SK-N-MC (cell line): ENCODE data around the gene NUDT6.
"Not testable (repeated sequence)": the region's sequence is repeated elsewhere in the genome, so short reads cannot be mapped to it uniquely, and the experiment has no call there.

Source experiments
- DNase-seq: peaks from one replicate; pipeline ENCODE4 v3.0.0-alpha.2; 2011; ENCODE audit warnings: low read depth, low spot score
- H3K27ac ChIP-seq: fragments of 200-600 bp; sonication (generic); 2 replicates; pipeline ENCODE4 v1.5.1; 2016; ENCODE audit warnings: mixed run types
- H3K36me3 ChIP-seq: fragments of 200-600 bp; sonication (generic); 2 replicates; pipeline ENCODE4 v1.6.1; 2017; ENCODE audit warnings: antibody characterized with exemption, low read length, mixed read lengths; ENCODE audit not compliant: insufficient read depth
- H3K4me3 ChIP-seq: fragments of 200-600 bp; sonication (generic); 2 replicates; pipeline ENCODE4 v1.5.1; 2016
- H3K9ac ChIP-seq: fragments of 200-600 bp; sonication (generic); 2 replicates; pipeline ENCODE4 v1.8.0; 2017; ENCODE audit warnings: mixed run types, mixed read lengths; ENCODE audit not compliant: insufficient read length
- H3K9me3 ChIP-seq: fragments of 200-600 bp; sonication (generic); 2 replicates; pipeline ENCODE4 v1.6.1; 2017; ENCODE audit warnings: low read depth, mild to moderate bottlenecking, antibody characterized with exemption, low read length, moderate library complexity, mixed read lengths
- EZH2 ChIP-seq: fragments of 200-600 bp; sonication (generic); IDR thresholded peaks from one replicate; pipeline ENCODE4 v1.6.1; 2017; ENCODE audit warnings: antibody characterized with exemption
- FOXP2 ChIP-seq: optimal IDR thresholded peaks from 2 replicates; pipeline ENCODE3; 2011; ENCODE audit warnings: mild to moderate bottlenecking, moderate library complexity; ENCODE audit not compliant: insufficient read depth; ENCODE audit errors: extremely low read length, control extremely low read depth
- POLR2AphosphoS5 ChIP-seq: IDR thresholded peaks from 2 replicates; pipeline ENCODE4 v1.6.1; 2012; ENCODE audit warnings: mild to moderate bottlenecking, low read depth, low read length, borderline replicate concordance

Gene NUDT6

GRCh38 chr4:122857160-122857559 is 65.2 kb downstream of the NUDT6 start:
- Histone ChIP-seq H3K9ac (no peak overlapping the region), H3K4me3 (no peak overlapping the region), H3K9me3 (no peaks in the 10 kb centered on the region), H3K36me3 (no peaks in the 10 kb centered on the region), H3K27ac (no peak overlapping the region)
- DNase-seq, result no peak
- TF ChIP-seq POLR2AphosphoS5 (no peak), FOXP2 (no peak), EZH2 (no peak)

- Histone ChIP-seq H3K9ac (no peak overlapping the region), H3K9me3 (no peaks in the 10 kb centered on the region), H3K27ac (peak overlapping the region; percentile 38), H3K36me3 (no peaks in the 10 kb centered on the region), H3K4me3 (no peak overlapping the region)
- no peak for DNase-seq
- TF ChIP-seq EZH2 (no peak), FOXP2 (no peak), POLR2AphosphoS5 (no peak)
Observed at GRCh38 chr4:122855353-122855890, 67.0 kb downstream of the NUDT6 start.

GRCh38 chr4:122854447-122855352 is 67.7 kb downstream of the NUDT6 start:
- no peaks in the 10 kb centered on the region for H3K36me3 ChIP-seq
- H3K9me3 ChIP-seq, result no peaks in the 10 kb centered on the region
- no peak overlapping the region for H3K4me3 ChIP-seq
- H3K9ac ChIP-seq, result no peak overlapping the region
- H3K27ac ChIP-seq, result peak overlapping the region; percentile 38
- no peak for TF ChIP-seq POLR2AphosphoS5
- no peak for TF ChIP-seq FOXP2
- no peak for TF ChIP-seq EZH2
- DNase-seq, result no peak

- no peak overlapping the region for H3K4me3 ChIP-seq
- H3K9ac ChIP-seq, result no peak overlapping the region
- no peak for DNase-seq
- no peak overlapping the region for H3K27ac ChIP-seq
- no peak for TF ChIP-seq FOXP2
- no peak for TF ChIP-seq EZH2
- no peak for TF ChIP-seq POLR2AphosphoS5
- no peaks in the 10 kb centered on the region for H3K36me3 ChIP-seq
- no peaks in the 10 kb centered on the region for H3K9me3 ChIP-seq
Observed at GRCh38 chr4:122851568-122851967, 70.8 kb downstream of the NUDT6 start.

DNA sequence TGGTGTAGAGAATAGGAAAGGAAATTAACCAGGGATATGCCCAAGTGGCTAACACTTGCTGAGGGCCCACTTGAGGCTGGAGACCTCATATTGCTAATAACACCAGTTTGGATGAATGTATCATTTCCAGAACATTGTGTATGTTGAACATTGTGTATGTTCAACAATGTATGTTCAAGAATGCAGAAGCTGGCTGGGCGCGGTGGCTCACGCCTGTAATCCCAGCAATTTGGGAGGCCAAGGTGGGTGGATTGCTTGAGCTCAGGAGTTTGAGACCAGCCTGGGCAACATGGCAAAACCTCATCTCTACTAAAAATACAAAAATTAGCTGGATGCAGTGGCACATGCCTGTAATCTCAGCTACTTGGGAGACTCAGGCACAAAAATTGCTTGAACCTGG is 72.6 kb downstream of the NUDT6 start:
- H3K9me3 ChIP-seq, DNase-seq, H3K9ac ChIP-seq, H3K36me3 ChIP-seq, H3K27ac ChIP-seq, H3K4me3 ChIP-seq: not testable (repeated sequence)

- no peak overlapping the region for H3K4me3 ChIP-seq
- H3K9ac ChIP-seq, result no peak overlapping the region
- H3K9me3 ChIP-seq, result no peaks in the 10 kb centered on the region
- DNase-seq, result no peak
- H3K36me3 ChIP-seq, result no peaks in the 10 kb centered on the region
- TF ChIP-seq POLR2AphosphoS5 (no peak), EZH2 (no peak), FOXP2 (no peak)
- no peak overlapping the region for H3K27ac ChIP-seq
Observed at GRCh38 chr4:122847931-122848330, 74.5 kb downstream of the NUDT6 start.

- Histone ChIP-seq H3K9ac (no peak overlapping the region), H3K27ac (no peak overlapping the region), H3K4me3 (no peak overlapping the region), H3K36me3 (no peaks in the 10 kb centered on the region), H3K9me3 (no peaks in the 10 kb centered on the region)
- DNase-seq, result no peak
- no peak for TF ChIP-seq FOXP2
- TF ChIP-seq EZH2, result no peak
- TF ChIP-seq POLR2AphosphoS5, result no peak
Observed at GRCh38 chr4:122845760-122846159, 76.6 kb downstream of the NUDT6 start.

DNA sequence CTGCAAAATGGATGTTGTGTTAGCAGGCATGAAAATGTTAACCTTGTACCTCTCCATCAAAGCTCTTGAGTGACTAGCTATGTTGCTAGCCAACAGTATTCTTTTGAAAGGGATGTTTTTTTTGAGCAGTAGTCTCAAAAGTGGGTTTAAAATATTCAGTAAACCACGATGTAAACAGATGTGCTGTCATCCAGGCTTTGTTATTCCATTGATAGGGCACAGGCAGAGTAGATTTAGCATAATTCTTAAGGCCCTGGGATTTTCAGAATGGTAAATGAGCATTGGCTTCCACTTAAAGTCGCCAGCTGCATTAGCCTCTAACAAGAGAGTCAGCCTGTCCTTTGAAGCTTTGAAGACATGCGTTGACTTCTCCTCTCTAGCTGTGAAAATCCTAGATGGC is 77.3 kb downstream of the NUDT6 start:
- H3K27ac ChIP-seq, result no peak overlapping the region
- no peaks in the 10 kb centered on the region for H3K9me3 ChIP-seq
- no peak for DNase-seq
- H3K4me3 ChIP-seq, result no peak overlapping the region
- H3K36me3 ChIP-seq, result no peaks in the 10 kb centered on the region
- no peak overlapping the region for H3K9ac ChIP-seq
- no peak for TF ChIP-seq EZH2
- no peak for TF ChIP-seq FOXP2
- no peak for TF ChIP-seq POLR2AphosphoS5

DNA sequence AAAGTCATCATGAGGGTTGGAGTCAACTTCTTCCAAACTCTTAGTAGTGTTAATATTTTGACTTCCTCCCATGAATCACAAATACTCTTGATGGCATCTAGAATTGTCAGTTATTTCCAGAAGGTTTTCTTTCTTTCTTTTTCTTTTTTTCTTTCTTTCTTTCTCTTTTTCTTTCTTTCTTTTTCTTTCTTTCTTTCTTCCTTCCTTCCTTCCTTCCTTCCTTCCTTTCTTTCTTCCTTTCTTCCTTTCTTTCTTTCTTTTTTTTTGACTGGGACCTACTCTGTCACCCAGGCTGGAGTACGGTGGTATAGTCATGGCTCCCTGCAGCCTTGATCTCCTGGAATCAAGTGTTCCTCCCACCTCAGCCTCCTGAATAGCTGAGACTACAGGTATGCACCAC is 78.0 kb downstream of the NUDT6 start:
- not testable (repeated sequence) for H3K4me3 ChIP-seq, H3K36me3 ChIP-seq, DNase-seq, H3K27ac ChIP-seq, H3K9me3 ChIP-seq, H3K9ac ChIP-seq

DNA sequence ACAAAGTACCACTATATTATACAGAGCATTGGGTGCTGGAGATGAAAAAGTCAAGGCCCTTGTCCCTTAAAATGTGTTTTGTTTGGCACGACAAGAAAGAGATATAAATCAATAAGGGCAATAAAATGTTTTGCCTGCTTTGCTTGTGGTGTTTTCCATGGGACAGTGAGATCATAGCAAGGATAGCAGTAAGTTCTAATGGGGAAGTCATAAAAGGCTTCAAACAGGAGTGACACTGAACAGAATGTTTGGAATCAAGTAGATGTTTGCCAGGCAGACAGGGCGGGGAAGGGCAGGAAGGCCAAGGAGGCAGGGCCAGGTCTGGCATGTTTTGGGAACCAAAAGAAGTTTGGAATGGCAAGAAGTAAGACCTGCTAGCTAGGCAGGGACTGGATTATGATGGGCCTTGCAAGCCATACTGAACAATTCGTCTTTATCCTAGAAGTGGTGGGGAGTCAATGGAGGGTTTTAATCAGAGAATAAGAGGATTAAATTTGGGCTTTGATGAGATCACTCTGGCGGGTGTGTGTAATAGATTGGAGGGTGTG is 79.3 kb downstream of the NUDT6 start:
- TF ChIP-seq FOXP2 (no peak), POLR2AphosphoS5 (no peak), EZH2 (no peak)
- Histone ChIP-seq H3K27ac (no peak overlapping the region), H3K9me3 (no peaks in the 10 kb centered on the region), H3K9ac (no peak overlapping the region), H3K4me3 (no peak overlapping the region), H3K36me3 (no peaks in the 10 kb centered on the region)
- DNase-seq, result no peak
